Left lung (tissue), 10 donors: Measurements from ENCODE around the gene LAMTOR2. TPM values are rescaled to one million over a fixed set of nuclear protein-coding genes. Genes with fewer than 3 reads are reported as not detected.

Experiments
- ATAC-seq: fragments of 200-7000 bp; cut with Tn5 transposase; one replicate; pipeline ENCODE4 v1.9.1; 2020; ENCODE audit warnings: moderate library complexity
- DNase-seq, 4 donors: peaks; one replicate each; pipeline ENCODE4 v3.0.0-alpha.2; 2013 to 2020
- H3K27ac ChIP-seq, 2 donors: fragments of 200-600 bp; sonication (generic) in 1 of 2; one replicate each; pipeline versions ENCODE4 v1.5.0 to v1.8.0; 2020 to 2021
- H3K27me3 ChIP-seq, 2 donors: fragments of 200-600 bp; sonication (generic) in 1 of 2; one replicate each; pipeline versions ENCODE4 v1.5.0 to v1.8.0; 2020 to 2021
- H3K36me3 ChIP-seq, 2 donors: fragments of 200-600 bp; sonication (generic) in 1 of 2; one replicate each; pipeline versions ENCODE4 v1.5.0 to v1.8.0; 2020 to 2021
- H3K4me1 ChIP-seq, 2 donors: fragments of 200-600 bp; one replicate each; pipeline ENCODE4 v1.8.0; 2021
- H3K4me3 ChIP-seq, 2 donors: fragments of 200-600 bp; sonication (generic) in 1 of 2; one replicate each; pipeline versions ENCODE4 v1.5.0 to v1.8.0; 2020 to 2021; ENCODE audit warnings: mild to moderate bottlenecking in 1 of 2
- H3K9me3 ChIP-seq, 2 donors: fragments of 200-600 bp; sonication (generic) in 1 of 2; one replicate each; pipeline versions ENCODE4 v1.5.0 to v1.8.0; 2020 to 2021
- CTCF ChIP-seq, 2 donors: fragments of 200-600 bp; sonication (generic) in 1 of 2; IDR thresholded peaks; one replicate each; pipeline versions ENCODE4 v1.5.0 to v1.8.0; 2021; ENCODE audit warnings: antibody characterized with exemption in 2 of 2
- intact Hi-C, 2 donors: fragments of 100-400 bp; cut with DNase I; formaldehyde crosslinking; loops; one replicate each; pipeline versions ENCODE4 v1.11.2 to v1.14.2; 2022
- polyA plus RNA-seq, 6 donors: library from polyadenylated mRNA; unstranded; fragments of 120-200 nt; gene quantifications; one replicate each; pipeline ENCODE4 v1.2.1, GENCODE V29; 2013; ENCODE audit not compliant: insufficient read length in 6 of 6
- total RNA-seq, 2 donors: library from RNA; stranded (reverse); fragmentation: NEBNext Ultra II Directional; extraction: Animal tissue kit (Norgen Biotek cat#: 25700); gene quantifications; one replicate each; pipeline ENCODE4 v1.2.1, GENCODE V29; 2021
- donor health status: DM: no; HTN: yes; CAD: no.
- donor health status: DM: no; HTN: no; CAD: no.

Gene LAMTOR2
- total and polyA plus RNA-seq, 8 donors: 39.0 to 71.0 (median 48.3) TPM

GRCh38 chr1:156077430-156077760 is 22.8 kb downstream of the LAMTOR2 start:
- no peak for TF ChIP-seq CTCF (IDR thresholded peaks at IDR 0.05)
- peaks cover 0 to 34% of the 10 kb centered on the region in 2 donors for H3K4me1 ChIP-seq
- DNase-seq (no peak), ATAC-seq (no peak)
- no peaks in the 10 kb centered on the region for H3K36me3 ChIP-seq
- H3K27me3 ChIP-seq: peaks cover 0 to 36% of the 10 kb centered on the region in 2 donors
- H3K4me3 ChIP-seq: no peak overlapping the region
- peak overlapping the region in 1 of 2 donors; percentile 38 for H3K27ac ChIP-seq
- intact Hi-C loops: no loop called here
- no peaks in the 10 kb centered on the region for H3K9me3 ChIP-seq

- ATAC-seq: no peak
- TF ChIP-seq CTCF (IDR thresholded peaks at IDR 0.05): no peak
- intact Hi-C loops: no loop called here
- H3K4me3 ChIP-seq: no peak overlapping the region
- DNase-seq: no peak
- H3K27me3 ChIP-seq: peaks cover 0 to 49% of the 10 kb centered on the region in 2 donors
- H3K9me3 ChIP-seq: no peaks in the 10 kb centered on the region
- H3K4me1 ChIP-seq: peaks cover 5 to 45% of the 10 kb centered on the region in 2 donors
- no peak overlapping the region for H3K27ac ChIP-seq
- H3K36me3 ChIP-seq: no peaks in the 10 kb centered on the region
Measured at GRCh38 chr1:156078728-156079127, 24.1 kb downstream of the LAMTOR2 start.

GRCh38 chr1:156079762-156080161 is 25.2 kb downstream of the LAMTOR2 start:
- no peak for DNase-seq
- H3K4me3 ChIP-seq: no peak overlapping the region
- TF ChIP-seq CTCF (IDR thresholded peaks at IDR 0.05): no peak
- no peaks in the 10 kb centered on the region for H3K36me3 ChIP-seq
- no peaks in the 10 kb centered on the region for H3K9me3 ChIP-seq
- intact Hi-C loops: no loop called here
- no peak for ATAC-seq
- peaks cover 0 to 60% of the 10 kb centered on the region in 2 donors for H3K27me3 ChIP-seq
- no peak overlapping the region for H3K27ac ChIP-seq
- peaks cover 5 to 46% of the 10 kb centered on the region in 2 donors for H3K4me1 ChIP-seq

GRCh38 chr1:156080241-156080862 is 25.8 kb downstream of the LAMTOR2 start:
- peaks cover 5 to 40% of the 10 kb centered on the region in 2 donors for H3K4me1 ChIP-seq
- intact Hi-C loops: no loop called here
- ATAC-seq: no peak
- H3K27me3 ChIP-seq: peaks cover 0 to 65% of the 10 kb centered on the region in 2 donors
- no peak overlapping the region for H3K27ac ChIP-seq
- H3K9me3 ChIP-seq: no peaks in the 10 kb centered on the region
- TF ChIP-seq CTCF (IDR thresholded peaks at IDR 0.05): no peak
- no peak for DNase-seq
- H3K36me3 ChIP-seq: no peaks in the 10 kb centered on the region
- no peak overlapping the region for H3K4me3 ChIP-seq

GRCh38 chr1:156080863-156081179 is 26.2 kb downstream of the LAMTOR2 start:
- H3K27ac ChIP-seq: no peak overlapping the region

More at GRCh38 chr1:156080863-156081179, 26.2 kb downstream of the LAMTOR2 start:
- no peak for DNase-seq
- ATAC-seq: no peak
- H3K4me3 ChIP-seq: peak overlapping the region in 1 of 2 donors; percentile 19
- intact Hi-C loops: no loop called here
- H3K27me3 ChIP-seq: peaks cover 0 to 68% of the 10 kb centered on the region in 2 donors
- no peaks in the 10 kb centered on the region for H3K36me3 ChIP-seq
- peaks cover 5 to 35% of the 10 kb centered on the region in 2 donors for H3K4me1 ChIP-seq
- H3K9me3 ChIP-seq: no peaks in the 10 kb centered on the region
- TF ChIP-seq CTCF (IDR thresholded peaks at IDR 0.05): no peak
